COLO829 (cell line): ENCODE results near the gene HOMER1.

ENCODE experiments used
- DNase-seq: peaks from one replicate; pipeline ENCODE4 v3.0.0; 2012; ENCODE audit warnings: low spot score

HOMER1 gene, protein sequence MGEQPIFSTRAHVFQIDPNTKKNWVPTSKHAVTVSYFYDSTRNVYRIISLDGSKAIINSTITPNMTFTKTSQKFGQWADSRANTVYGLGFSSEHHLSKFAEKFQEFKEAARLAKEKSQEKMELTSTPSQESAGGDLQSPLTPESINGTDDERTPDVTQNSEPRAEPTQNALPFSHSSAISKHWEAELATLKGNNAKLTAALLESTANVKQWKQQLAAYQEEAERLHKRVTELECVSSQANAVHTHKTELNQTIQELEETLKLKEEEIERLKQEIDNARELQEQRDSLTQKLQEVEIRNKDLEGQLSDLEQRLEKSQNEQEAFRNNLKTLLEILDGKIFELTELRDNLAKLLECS

DNA sequence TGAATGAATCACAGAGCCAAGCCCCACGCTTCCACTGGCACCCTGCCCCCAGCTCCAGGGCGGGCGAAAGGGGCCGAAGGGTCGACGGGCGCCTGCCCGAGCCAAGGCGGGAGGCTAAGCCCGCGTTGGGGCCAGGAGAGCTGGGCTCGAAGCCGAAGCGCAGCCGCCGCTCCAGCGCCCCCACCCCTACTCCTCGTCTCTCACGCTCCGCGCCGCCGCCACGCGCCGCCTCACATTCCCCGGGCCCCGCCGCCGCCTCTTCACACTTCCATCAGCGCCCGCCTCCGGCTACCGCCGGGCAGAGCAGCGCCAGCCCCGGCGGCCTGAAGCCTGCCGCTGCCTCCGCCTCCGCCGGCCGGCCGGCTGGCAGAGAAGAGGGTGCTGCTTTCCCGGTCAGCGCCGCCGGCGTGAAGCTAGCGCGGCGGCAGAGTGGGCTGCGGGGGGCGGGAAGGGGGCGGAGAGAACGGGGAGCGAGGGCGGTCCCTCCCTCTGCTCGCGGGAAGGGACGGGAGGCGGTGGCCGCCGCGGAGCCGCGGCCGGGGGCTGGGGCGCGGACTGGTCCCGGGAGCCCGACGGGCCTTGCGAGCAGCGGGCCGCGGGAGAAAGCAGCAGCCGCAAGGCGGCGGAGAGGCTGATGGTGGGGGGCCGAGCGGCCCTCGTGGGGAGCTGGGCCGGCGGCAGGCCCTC, at the start of gene HOMER1:
HOMER1 (minus strand) TSS at position 431 of the 687 bp plus-strand sequence. CDS start 1,360 bp downstream, outside the sequence.
- DNase-seq, result peak; percentile 28

DNA sequence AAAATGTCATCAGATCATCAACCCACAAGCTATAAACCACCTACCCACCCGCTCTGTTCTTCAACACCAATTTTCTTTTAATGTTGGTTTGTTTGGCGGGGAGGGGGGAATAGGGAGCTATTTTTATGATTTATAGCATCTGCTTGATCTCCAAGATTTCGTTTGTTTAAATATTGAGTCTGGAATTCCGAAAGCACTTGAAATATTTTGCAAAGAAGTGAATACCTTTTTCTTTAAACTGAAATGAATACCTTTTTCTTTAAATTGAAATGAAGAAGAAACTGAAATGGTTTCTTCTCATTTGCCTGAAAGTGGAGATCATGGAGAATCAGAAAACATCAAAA, 49.3 kb upstream of the HOMER1 start:
- DNase-seq, result no peak

DNA sequence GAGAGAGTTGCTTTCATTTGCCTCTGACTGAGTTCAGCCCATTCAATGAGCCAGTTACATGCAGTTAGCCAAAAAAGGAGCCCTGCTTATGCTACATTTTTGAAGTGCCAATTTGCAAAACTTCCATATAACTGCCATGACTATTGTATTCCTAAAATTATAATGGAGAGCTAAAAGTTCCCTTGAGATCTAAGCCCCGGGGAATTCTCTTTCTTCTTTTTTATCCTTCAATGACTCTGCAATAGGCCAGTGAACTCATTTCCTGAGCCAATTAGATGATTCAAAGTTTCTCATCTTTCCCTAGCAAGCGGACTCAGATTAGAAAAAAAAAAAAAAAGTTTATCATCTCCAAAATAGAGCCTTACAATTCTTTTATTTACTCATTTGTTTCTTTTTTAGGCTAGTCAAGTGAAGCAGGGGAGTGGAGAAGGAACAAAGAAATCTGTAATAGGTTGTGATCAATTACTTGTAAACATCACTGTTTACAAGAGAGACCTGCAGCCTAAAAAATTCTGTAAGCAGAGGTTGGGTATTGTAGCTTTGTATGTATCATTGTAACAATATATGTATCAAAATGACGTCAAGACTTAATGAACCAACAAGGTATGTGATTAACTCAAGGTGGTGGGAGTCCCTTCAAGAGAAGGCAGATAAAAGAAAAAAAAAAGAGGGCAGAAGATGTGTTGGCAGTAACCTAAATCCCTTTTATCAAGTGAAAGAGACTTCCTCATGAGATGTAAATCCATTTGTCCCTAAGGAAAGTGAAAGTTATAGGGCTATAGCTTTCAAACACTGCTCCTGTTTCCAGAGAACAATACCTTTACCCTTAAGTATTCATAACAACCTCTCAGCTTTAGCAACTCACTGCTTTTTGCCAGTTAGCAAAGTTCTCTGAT, 48.7 kb upstream of the HOMER1 start:
- peak; percentile 37 for DNase-seq

DNA sequence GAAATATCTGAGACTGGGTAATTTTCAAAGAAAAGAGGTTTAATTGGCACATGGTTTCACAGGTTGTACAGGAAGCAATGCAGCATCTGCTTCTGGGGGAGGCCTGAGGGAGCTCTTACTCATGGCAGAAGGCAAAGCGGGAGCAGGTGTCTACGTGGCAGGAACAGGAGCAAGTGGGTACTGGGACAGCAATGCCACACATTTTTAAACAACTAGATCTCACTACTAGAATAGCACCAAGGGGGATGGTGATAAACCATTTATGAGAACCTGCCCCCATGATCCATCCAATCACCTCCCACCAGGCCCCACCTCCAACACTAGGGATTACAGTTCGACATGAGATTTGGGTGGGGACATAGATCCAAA, 47.6 kb upstream of the HOMER1 start:
- no peak for DNase-seq

DNA sequence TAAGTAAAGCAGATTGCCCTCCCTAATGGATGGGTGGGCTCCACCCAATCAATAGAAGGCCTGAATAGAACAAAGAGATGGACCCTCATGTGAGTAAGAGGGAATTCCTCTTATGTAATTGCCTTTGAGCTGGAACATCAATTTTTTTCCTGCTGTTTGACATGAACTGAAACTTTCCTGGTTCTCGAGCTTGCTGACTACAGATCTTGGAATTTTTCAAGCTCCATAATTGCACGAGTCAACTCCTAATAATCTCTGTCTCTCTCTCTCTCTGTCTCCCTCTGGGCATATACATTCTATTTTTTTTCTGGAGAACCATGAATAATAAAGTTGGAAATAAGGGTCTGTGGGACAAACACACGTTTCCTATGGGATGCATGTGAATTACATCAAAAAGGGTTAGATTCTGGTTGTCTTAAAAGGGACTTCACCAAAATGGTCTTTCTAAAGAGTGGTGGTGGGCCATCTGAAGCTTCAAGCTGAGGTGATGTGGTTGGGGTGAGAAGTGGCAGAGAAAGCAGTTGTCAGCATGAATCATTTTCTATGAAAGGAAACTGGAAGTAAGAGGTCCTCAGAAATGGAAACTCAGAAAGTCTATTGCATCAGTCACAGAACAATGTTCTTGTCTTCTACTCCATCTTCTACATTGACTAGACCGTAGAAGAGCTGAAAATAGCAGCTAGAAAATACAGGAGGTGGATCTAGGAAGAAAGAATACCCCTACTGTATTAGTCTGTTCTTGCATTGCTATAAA, 47.0 kb upstream of the HOMER1 start:
- DNase-seq, result no peak

DNA sequence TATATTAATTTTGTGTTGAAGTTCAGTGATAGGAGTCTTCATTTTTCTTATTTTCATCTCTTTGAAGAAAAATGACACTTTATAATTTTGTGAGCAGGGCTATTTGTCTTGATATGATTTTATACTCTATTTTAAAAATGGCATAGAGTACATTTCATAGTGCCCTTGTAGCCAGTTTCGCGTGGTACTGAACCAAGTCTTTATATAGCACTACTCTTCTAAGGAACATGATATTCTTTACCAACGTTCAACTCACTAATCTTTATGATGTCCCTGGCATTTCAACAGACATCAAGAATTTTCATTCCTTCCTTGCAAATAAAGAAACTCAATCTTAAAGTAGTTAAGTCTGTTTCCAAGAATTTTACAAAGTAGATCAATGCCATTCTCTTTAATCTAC, 41.5 kb upstream of the HOMER1 start:
- DNase-seq, result no peak

DNA sequence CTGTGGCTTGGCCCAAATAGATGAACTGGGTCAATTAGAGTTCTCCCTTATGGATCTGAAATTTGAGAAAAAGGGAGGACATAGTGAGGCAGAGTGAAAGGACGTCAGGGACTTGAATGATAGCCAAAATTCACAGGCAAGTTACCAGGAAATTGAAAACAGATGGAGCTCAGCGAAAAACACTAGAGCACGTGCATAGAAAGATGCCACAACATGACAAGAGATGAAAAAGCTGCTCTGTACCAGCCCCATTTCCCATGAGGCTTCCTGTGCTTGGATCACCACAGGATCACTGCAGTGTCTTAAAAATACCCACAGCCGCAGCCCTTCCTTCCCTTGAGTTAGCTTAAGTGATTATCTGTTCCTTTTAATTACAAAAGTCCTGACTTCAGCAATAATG, 39.0 kb upstream of the HOMER1 start:
- no peak for DNase-seq

DNA sequence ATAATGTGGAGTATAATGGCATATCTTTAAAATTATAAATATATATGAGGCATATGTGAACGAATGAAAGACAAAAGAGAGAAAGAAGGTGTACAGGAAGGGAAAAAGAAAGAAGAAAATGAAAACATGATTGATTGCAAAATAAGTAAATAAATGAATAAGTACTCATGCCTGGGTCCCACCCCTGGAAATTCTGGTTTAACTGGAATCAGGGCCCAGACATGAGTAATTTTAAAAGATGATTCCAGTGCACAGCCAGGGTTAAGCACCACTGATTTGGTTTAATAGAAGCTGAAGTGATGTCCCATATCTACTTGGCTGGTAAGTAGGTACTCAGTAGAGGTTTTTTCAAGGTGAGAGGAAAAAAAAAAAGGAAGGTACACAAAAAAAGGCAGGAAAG, 34.0 kb upstream of the HOMER1 start:
- no peak for DNase-seq

DNA sequence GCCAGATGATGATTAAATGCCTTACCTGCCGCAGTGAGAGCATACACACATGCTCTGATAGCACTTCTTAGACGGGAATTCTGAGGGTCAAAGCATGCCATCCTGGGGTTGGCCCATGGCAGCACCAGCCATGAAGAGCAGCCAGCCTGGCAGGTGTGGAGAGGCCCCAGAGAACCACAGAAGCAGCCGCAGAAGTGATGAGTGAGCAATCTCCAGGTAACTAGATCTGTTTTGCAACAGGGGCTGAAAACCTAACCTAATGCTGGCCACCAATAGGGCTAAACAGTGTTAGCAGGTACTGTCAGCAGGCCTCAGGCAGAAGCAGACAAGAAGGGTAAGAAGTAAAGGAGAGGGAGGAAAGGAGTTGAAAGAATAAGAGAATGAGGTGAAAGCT, 33.5 kb upstream of the HOMER1 start:
- DNase-seq, result no peak

DNA sequence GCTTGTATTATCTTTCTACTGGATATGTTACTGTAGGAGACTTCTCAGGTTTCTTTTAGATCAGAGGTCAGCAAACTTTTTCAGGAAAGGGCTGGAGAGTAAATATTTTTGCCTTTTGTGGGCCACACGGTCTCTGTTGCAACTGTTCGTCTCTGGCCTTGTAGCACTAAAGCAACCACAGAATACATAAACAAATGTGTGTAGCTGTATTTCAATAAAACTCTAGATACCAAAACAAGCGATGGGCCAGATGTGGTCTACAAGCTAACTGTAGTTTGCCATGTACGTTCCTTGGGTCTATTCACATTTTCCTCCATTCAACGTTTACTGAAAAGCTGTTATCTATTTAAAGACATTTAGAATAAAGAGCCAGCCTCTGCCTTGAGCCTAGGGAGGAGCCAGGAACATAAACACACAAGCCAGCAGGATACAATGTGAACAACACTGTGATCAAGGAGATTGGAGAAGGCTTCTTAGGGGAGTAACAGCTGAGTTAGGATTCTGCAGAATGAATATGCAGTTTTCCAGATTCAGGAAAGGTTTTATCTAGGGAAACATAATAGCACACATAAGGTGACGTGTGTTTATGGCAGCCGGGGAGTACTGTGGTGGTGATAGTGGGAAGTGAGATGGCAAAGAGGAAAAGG, 33.0 kb upstream of the HOMER1 start:
- no peak for DNase-seq

DNA sequence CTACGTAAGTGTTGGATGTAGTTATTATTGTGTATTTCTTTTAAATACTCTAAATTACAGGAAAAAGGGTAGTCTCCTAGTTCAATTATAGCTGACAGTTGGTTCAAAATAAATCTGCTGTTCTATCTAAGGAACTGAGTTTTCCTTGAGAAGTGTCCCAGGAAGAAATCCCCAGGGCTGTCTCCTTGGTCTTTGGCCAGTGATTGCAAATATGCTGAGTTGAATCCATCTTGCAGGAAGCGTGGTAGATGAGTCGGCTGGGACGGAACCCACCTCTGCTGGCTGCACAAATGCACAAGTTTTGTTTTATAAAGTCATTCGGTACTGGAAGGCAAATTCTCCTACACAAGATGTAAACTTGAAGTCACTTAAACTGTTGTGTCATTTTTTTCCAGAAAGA, 30.2 kb upstream of the HOMER1 start:
- no peak for DNase-seq

DNA sequence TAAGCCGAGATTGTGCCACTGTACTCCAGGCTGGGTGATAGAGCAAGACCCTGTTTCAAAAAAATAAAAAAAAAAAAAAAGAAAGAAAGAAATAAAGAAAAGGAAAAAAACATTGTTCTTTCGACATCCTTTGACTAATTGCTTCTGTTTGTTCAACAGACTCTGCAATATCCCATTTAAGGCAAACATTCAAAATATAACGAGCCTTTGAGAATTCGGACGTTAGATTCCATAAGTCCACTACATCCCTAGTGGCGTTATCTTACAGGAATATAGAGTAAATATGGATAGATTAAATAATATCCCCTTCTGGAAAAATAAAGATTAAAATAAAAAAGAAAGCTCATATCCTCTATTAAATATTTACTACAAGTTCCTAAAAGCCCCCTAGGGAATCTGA, 27.0 kb upstream of the HOMER1 start:
- DNase-seq, result no peak

DNA sequence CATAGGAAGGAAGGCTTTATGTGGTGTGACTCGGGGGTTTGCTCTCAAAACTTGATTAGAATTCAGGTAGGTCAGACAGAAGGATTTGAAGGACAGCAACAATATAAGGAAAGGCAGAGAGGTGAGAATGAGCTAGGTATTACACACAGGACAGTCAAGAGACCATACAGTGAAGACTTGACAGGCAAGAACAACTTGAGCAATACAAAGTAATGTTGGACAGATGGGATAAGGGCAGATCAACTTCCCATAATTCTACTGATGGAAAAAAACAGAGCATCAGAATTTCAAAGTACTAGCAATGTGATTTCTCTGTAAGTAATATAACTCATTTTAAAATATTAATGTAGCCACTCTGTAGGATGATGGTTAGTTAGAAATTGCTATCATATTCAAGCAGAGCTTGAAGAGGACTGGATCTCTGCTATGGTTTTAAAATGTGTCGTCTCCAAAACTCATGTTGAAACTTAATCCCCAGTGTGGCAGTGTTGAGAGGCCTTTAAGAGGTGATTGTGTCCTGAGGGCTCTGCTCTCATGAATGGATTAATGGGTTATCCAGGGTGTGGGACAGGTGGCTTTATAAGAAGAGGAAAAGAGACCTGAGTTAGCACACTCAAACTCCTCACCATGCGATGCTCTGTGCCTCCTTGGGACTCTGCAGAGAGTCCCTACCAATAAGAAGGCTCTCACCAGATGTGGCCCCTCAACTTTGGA, 22.4 kb upstream of the HOMER1 start:
- DNase-seq, result no peak

DNA sequence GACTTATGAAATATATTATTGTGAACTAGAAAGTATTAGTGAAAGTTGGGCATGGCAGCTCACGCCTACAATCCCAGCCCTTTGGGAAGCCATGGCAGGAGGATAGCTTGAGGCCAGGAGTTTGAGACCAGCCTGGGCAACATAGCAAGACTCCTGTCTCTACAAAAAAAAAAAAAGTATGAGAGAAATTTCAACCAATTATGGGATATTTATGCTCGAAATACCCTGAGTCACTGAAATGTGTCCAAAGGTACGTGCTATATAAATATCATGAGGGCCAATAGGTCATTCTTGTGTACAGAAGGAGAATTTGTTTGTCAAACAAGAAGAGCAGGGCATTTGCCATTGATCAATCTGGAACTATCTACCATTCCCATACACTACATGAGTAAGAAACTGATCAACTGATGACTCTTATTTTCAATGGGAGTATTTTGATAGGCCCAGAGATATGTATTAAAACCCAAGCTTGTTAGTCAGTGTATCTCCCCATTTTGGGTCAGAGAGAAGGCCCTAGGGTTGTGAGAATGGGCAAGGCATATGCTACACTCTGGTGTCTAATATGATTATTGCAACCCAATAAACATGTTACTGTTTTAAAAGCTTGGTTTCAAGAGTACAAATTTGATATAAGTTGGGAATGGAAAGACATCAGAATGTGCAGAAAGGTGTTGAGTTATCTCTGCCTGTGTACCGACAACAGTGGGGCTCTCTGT, 21.7 kb upstream of the HOMER1 start:
- DNase-seq, result no peak

DNA sequence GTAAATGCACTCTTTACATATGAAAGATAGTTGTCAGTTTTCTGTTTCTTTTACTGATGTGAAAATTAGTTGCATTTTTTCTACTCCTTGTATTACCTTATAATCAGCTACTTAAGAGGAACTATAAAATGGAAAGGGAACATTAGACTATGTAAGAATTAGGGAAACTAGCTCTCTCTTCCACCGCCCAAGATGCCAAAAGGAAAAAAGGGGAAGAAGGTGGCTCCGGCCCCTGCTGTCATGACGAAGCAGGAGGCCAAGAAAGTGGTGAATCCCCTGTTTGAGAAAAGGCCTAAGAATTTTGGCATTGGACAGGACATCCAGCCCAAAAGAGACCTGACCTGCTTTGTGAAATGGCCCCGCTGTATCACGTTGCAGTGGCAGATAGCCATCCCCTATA, 15.2 kb upstream of the HOMER1 start:
- DNase-seq, result no peak

DNA sequence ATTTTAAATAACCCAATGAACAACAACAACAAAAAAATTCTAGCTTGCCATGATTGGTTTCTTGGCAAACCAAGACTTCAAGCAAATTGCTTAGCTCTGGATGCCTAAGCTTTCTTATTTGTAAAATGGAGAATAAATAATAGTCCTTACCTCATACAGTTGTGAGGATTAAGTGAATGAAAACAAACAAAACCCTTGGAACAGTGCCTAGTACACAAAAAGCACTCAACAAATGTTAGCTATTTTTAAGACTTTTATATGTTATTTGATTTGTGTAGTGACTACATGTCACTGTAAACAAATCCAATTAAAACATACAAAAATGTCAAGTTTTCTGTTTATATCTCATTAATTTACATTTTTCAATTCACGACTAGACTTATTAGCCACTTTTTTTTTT, 13.5 kb upstream of the HOMER1 start:
- DNase-seq, result no peak

DNA sequence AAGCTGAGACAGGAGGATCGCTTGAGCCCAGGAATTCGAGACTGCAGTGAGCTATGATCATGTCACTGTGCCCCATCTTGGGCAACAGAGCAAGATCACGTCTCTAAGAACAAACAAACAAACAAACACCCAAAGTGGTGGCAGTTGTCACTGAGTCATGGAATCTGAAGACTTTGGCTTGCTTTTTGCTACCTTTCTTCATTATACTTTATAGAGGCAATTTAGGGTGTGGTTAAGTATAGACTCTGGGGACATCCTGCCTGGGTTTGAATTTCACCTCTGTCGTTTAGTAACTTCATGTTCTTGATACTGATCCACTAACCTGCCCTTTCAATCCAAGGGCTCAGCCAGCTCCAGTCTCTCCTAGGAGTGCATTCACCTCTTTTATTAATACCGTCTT, 13.0 kb upstream of the HOMER1 start:
- DNase-seq, result no peak

DNA sequence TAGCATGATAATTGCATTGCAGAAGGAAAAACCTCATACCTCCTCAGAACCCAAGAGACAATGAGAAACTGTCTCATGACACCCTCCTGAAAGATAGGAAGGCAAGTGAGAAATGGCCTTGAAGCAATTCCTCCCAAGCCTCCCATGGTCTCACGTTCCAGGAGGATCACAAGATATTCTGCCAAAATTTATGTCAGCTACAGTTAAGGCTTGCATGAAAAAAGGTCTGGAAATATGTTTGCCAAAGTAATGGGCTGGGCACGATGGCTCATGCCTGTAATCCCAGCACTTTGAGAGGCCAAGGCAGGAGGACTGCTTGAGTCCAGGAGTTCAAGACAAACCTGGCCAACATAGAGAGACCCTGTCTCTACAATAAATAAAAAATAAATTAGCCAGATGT, 12.6 kb upstream of the HOMER1 start:
- DNase-seq, result no peak

DNA sequence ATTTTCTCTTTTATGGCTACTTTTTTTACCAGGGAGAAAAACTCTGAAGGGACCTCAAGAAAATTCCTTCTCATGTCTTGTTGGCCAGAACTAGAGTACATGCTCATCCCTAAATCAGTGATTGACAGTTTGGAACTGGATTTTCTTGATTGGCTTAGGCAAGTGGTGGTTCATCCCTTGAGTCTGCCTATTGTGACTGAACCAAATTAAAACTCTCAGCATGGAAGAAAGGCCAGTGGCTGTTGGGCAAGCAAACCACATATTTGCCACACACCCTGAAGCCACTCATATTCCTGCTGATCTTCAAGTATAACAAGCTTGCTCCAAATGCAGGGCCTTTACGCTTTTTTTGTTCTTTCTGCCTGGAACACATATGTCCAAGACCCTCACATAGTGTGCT, 7.2 kb upstream of the HOMER1 start:
- no peak for DNase-seq

DNA sequence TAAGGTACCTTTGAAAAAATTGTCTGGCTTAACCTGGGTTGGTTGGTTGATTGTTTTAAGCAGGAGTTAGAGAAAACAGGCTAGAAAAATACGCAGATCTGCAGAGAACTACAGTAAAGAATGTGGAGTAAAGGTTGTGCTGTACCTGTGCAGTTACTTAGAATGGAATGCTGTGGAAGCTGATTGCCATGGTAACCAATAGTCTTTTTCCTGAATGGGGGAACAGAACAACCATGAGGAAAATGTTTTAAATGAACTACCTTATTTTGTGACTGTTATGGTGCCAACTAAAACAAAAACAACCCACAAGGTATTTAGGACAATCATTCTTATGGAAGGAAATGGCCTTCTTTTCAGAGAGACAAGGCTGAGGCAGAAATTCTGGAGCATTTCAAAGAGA, 4.8 kb upstream of the HOMER1 start:
- no peak for DNase-seq
